Mononuclear cell (primary cell): ENCODE measurements around the gene CHRNA3. TPM values are rescaled to one million over a fixed set of nuclear protein-coding genes. Genes with fewer than 3 reads are reported as not detected.

Source experiments
- H3K27me3 ChIP-seq: 2 replicates; pipeline ENCODE4 v1.6.0; 2011; ENCODE audit warnings: low read length, control low read depth; ENCODE audit not compliant: insufficient read depth
- H3K4me1 ChIP-seq: 2 replicates; pipeline ENCODE4 v1.5.1; 2011; ENCODE audit warnings: mild to moderate bottlenecking, low read length, control low read depth; ENCODE audit not compliant: insufficient read depth
- H3K4me3 ChIP-seq: 2 replicates; pipeline ENCODE4 v1.5.1; 2011; ENCODE audit warnings: mild to moderate bottlenecking, low read length, moderate library complexity
- H3K9me3 ChIP-seq: 2 replicates; pipeline ENCODE4 v1.5.1; 2011; ENCODE audit warnings: low read depth, mild to moderate bottlenecking, control low read depth, low read length
- total RNA-seq: library from RNA; depleted of rRNA; stranded (reverse); fragments of >200 nt; gene quantifications from one replicate; pipeline ENCODE4 v1.2.3, GENCODE V29; 2012

The CHRNA3 gene
- total RNA-seq, 1 donor: not detected

GRCh38 chr15:78627348-78627747, 6.6 kb upstream of the CHRNA3 start:
- Histone ChIP-seq H3K27me3 (peaks cover 4% of the 10 kb centered on the region), H3K4me3 (no peak overlapping the region), H3K9me3 (no peaks in the 10 kb centered on the region)

GRCh38 chr15:78626381-78626995, 5.7 kb upstream of the CHRNA3 start:
- peaks cover 13% of the 10 kb centered on the region for H3K27me3 ChIP-seq
- no peaks in the 10 kb centered on the region for H3K9me3 ChIP-seq
- H3K4me3 ChIP-seq: no peak overlapping the region
- H3K4me1 ChIP-seq: no peaks in the 10 kb centered on the region

More at GRCh38 chr15:78627348-78627747, 6.6 kb upstream of the CHRNA3 start:
- no peaks in the 10 kb centered on the region for H3K4me1 ChIP-seq

- no peaks in the 10 kb centered on the region for H3K4me1 ChIP-seq
- H3K9me3 ChIP-seq: no peaks in the 10 kb centered on the region
- no peak overlapping the region for H3K4me3 ChIP-seq
- H3K27me3 ChIP-seq: peaks cover 18% of the 10 kb centered on the region
Measured at GRCh38 chr15:78625606-78626280, 4.9 kb upstream of the CHRNA3 start.

- Histone ChIP-seq H3K27me3 (peaks cover 22% of the 10 kb centered on the region), H3K9me3 (no peaks in the 10 kb centered on the region)
Measured at GRCh38 chr15:78624651-78625590, 4.1 kb upstream of the CHRNA3 start.

GRCh38 chr15:78623786-78624497, 3.1 kb upstream of the CHRNA3 start:
- H3K27me3 ChIP-seq: peaks cover 32% of the 10 kb centered on the region
- no peaks in the 10 kb centered on the region for H3K4me1 ChIP-seq
- no peak overlapping the region for H3K4me3 ChIP-seq
- H3K9me3 ChIP-seq: no peaks in the 10 kb centered on the region

More at GRCh38 chr15:78624651-78625590, 4.1 kb upstream of the CHRNA3 start:
- no peak overlapping the region for H3K4me3 ChIP-seq
- no peaks in the 10 kb centered on the region for H3K4me1 ChIP-seq

GRCh38 chr15:78621810-78622402, 1.1 kb upstream of the CHRNA3 start:
- Histone ChIP-seq H3K9me3 (no peaks in the 10 kb centered on the region), H3K27me3 (peaks cover 37% of the 10 kb centered on the region), H3K4me3 (no peak overlapping the region), H3K4me1 (no peaks in the 10 kb centered on the region)

- no peaks in the 10 kb centered on the region for H3K4me1 ChIP-seq
- H3K4me3 ChIP-seq: no peak overlapping the region
- H3K27me3 ChIP-seq: peaks cover 37% of the 10 kb centered on the region
- no peaks in the 10 kb centered on the region for H3K9me3 ChIP-seq
Measured at GRCh38 chr15:78620021-78620526, 722 bp downstream of the CHRNA3 start.

- Histone ChIP-seq H3K9me3 (no peaks in the 10 kb centered on the region), H3K4me3 (no peak overlapping the region), H3K27me3 (peaks cover 37% of the 10 kb centered on the region), H3K4me1 (no peaks in the 10 kb centered on the region)
Measured at GRCh38 chr15:78619022-78619950, 1.5 kb downstream of the CHRNA3 start.

- peaks cover 37% of the 10 kb centered on the region for H3K27me3 ChIP-seq
- no peaks in the 10 kb centered on the region for H3K9me3 ChIP-seq
- H3K4me1 ChIP-seq: no peaks in the 10 kb centered on the region
- H3K4me3 ChIP-seq: no peak overlapping the region
Measured at GRCh38 chr15:78618490-78618934, 2.3 kb downstream of the CHRNA3 start.

- no peaks in the 10 kb centered on the region for H3K4me1 ChIP-seq
- H3K9me3 ChIP-seq: no peaks in the 10 kb centered on the region
- peaks cover 37% of the 10 kb centered on the region for H3K27me3 ChIP-seq
- H3K4me3 ChIP-seq: no peak overlapping the region
Measured at GRCh38 chr15:78618064-78618463, 2.7 kb downstream of the CHRNA3 start.

- Histone ChIP-seq H3K9me3 (no peaks in the 10 kb centered on the region), H3K4me1 (no peaks in the 10 kb centered on the region), H3K27me3 (peaks cover 35% of the 10 kb centered on the region), H3K4me3 (no peak overlapping the region)
Measured at GRCh38 chr15:78617516-78617915, 3.3 kb downstream of the CHRNA3 start.

- no peaks in the 10 kb centered on the region for H3K9me3 ChIP-seq
- H3K27me3 ChIP-seq: peaks cover 31% of the 10 kb centered on the region
- no peaks in the 10 kb centered on the region for H3K4me1 ChIP-seq
- H3K4me3 ChIP-seq: no peak overlapping the region
Measured at GRCh38 chr15:78617076-78617475, 3.7 kb downstream of the CHRNA3 start.

GRCh38 chr15:78616506-78616905, 4.3 kb downstream of the CHRNA3 start:
- H3K27me3 ChIP-seq: peaks cover 25% of the 10 kb centered on the region
- no peak overlapping the region for H3K4me3 ChIP-seq
- no peaks in the 10 kb centered on the region for H3K4me1 ChIP-seq
- no peaks in the 10 kb centered on the region for H3K9me3 ChIP-seq
